ELR (cell line): ENCODE results near the gene TMEM184A.
"Not testable (repeated sequence)": the region's sequence is repeated elsewhere in the genome, so short reads cannot be mapped to it uniquely, and the experiment has no call there.

Experiments used
- DNase-seq: peaks from one replicate; pipeline ENCODE4 v3.0.0-alpha.2; 2015; ENCODE audit warnings: low read depth

TMEM184A gene

DNA sequence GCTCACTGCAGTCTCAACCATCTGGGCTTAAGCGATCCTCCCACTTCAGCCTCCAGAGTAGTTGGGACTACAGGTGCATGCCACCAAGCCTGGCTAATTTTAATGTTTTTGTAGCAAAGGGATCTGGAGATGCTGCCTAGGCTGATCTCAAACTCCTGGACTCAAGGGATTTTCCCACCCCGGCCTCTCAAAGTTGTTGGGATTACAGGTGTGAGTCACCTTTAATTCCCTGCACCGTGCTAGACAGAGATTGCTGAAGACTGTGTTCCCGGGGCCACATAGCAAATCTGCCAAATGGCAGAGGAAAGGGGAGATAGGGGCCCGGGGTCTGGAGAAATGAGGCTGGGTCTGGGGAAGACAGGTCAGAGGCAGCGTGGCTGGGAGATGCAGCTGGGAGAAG lies 34.5 kb upstream of the TMEM184A start:
- DNase-seq: no peak

DNA sequence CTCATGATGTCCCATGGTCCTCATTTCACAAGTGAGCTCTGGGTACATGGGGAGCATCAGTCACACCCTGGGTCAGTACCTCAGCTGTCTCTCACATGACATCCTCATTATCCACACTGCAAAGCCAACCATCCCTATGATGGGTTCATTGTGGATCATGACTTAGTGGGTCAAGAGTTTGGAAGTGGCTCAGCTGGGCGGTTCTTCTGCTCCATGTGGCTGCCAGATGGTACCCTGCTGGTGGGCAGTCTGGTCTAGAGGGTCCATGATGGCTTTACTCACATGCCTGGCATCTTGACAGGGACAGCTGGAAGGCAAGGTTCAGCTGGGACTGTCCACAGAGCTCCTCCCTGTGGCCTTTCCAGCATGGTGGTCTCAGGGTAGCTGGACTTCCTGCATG lies 33.0 kb upstream of the TMEM184A start:
- DNase-seq: no peak

DNA sequence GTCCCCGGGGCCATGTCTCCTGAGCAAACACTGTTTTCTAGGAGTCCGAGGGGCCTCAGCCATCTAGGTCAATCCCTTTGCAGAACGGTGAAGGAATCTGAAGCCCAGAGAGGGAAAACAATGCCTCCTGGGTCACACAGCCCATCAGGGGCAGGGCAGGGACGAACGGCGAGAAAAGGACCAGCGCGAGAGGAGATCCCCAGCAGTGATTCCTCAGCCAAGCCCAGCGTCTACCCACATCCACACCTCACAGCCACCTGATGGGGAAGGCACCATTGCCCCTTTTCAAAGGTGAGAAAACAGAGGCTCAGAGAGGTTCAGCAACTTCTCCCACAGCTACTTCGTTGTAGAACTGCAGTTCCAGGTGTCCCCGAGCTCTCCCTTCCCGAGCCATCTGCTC lies 31.7 kb upstream of the TMEM184A start:
- DNase-seq: no peak

DNA sequence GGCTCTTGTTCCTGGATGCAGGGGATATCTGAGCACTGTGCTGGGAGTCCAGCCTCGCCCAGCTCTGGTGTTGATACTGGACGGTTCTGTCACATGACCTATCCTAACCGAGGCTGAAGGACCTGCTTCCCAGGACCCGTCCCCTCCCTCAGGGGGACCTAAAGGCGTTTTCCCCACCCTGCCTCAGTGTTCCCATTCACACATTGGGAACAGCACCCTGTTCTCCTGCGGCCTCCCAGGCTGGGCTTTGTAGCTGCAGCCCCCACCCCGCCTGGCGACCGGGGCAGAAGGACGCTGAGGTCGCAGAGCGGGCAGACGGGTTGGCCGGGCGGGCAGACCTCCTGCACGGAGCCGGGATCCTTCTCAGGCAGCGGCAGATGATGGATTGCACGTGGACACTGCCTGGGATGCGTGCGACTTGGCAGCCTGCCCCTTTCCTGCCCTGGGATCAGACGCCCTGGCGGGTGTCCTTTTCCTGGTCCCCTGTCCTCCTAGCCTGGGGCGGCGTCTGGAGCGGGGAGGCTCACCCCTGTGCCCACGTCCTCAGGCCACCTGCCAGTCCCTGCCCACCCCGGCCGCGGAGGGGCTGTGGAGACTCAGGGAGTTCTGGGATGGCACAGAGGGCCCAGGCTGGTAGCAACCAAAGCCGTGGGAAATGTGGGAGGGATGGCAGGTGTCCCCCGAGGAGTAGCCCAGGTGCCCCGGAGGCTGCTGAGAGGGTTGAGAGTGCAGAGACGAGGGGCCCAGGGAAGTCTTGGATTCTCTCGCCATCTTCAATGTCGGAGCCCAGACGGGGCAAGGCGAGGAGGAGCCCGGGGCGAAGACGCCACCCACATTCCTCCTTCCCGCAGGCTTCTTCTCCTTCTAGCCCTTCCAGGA lies 31.1 kb upstream of the TMEM184A start:
- no peak for DNase-seq

DNA sequence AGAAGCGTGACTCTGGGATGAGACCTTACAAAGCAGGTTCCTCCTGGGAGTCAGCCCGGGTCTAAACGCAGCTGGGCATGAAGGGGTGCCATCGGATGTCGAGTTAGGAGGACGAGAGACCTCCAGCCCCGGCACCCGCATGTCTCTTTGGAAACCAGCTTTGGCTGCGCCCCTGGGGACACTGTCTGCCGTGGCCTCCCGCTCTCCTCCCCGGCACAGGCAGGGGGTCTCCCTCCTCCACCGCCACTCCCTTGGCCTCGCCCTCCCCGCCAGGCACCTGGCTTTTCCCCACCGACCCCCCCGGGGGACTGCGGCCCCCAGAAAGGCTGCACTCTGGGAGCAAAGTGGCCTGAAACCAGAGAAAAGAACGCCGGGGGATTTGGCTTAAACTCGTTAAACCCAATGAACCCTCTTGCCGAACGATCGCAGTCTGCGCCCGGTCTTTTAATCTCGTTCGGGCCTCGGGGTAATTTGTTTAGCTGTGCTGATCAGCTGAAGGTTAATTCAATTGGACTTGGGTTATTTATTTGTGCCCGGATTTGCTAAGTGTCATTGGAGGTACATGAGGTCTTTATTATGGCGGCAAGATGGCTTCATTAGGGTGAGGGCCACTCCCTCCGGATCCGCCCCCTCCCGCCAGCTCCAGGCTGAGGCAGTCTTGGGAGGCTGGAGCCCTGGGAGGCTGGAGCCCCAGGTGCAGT lies 30.3 kb upstream of the TMEM184A start:
- no peak for DNase-seq

DNA sequence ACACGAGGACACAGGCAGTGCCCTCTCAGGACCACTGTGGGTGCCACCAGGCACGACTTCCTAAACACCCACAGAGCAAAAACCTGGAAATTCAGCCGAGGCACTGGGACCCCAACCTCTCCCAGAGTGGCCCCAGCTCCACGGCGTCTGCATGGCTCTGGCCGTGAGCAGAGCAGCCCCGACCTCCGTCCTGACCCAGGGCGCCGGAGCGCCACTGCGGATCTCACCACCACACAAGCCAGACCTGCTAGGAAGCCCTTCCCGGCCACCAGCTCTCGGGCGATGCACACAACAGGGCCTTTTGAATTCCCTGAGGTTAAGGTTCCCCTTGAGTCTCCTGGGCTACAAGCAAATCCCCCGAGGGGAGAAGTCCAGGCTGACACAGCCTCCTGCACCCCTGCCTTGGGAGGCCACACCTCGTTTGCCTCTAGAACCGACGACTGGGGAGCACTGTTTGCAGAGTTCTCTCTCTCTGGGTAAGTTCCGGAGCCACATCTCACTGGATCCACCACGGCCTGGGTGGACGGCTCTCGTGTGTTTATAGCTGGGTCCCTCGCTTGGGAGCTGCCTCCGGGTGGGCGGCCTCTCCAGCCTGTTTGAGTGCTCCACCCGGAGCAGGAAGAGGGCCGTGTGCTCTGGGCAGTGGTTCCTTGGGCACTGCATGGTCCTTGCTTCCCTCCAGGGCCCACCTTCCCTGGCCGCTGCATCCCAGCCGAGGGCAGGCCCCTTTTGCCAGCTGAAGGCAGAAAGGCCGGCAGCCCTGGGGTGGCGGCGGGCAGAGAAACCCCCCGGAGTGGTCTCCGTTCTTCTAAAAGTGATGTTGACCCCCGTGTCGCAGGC lies 29.4 kb upstream of the TMEM184A start:
- no peak for DNase-seq

DNA sequence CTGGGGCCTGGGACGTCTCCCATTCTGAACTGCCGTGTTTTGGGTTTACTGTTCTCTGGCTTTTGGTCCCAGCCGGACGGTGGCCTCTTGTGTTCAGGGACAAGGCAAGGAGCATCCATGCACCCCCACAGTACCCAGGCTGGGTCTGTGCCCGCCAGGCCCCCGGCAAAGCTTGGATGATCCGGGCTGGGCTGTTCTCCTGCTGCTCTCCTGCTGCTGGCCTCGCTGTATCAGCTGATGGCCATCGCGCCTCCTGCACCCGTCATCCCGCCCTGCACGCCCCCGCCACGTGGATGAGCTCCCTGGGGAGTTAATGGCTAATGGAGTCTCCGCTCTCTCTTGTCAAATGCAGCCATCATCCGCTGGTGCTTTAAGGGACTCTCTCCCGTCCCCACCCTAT lies 28.7 kb upstream of the TMEM184A start:
- no peak for DNase-seq

DNA sequence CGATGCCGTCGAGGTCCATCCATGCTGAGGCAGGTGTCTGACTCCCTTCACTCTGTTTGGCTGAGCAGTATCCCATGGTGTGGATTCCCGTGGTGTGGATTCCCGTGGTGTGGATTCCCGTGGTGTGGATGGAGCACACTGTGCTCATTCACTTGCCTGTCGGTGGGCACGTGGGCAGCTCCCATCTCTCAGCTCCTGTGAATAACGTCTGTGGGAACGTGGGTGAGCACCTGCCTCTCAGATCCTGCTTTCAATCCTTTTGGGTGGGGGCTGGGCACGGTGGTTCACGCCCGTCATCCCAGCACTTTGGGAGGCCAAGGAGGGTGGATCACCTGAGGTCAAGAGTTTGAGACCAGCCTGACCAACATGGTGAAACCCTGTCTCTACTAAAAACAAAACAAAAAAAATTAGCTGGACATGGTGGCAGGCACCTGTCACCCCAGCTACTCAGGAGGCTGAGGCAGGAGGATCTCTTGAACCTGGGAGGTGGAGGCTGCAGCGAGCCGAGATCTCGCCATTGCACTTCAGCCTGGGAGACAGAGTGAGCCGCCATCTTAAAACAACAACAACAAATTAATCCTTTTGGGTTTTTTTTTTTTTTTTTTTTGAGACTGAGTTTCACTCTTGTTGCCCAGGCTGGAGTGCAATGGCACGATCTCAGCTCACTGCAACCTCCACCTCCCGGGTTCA lies 27.4 kb upstream of the TMEM184A start:
- DNase-seq: not testable (repeated sequence)

DNA sequence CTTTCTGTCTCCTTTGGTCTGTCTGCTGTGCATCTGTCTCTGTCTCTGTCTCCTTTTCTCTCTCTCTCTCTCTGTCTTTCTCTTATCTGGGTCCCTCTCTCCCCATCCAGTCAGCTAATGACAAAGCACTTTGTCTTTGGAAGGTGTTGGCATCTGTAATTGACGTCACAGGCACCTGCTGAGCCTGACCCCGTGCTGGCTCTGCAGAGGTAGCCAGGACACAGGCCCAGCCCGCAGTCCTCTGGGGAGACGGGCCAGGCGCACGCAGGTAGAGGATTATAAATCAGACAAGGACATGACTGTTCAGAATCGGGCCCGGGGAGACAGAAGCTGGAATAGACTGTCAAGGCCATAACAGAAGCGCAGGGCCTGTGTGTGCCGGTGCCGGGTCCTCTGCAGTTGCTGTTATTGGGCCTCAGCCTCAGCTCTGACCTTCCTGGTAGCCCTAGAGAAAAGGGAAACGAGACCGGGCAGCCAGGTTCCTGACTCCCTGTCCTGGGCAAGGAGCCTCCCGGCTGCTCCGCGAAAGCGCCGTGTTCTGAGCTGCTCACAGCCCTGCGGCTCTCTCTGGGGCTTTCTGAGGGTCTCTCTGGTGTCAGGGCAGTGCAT lies 24.5 kb upstream of the TMEM184A start:
- no peak for DNase-seq

DNA sequence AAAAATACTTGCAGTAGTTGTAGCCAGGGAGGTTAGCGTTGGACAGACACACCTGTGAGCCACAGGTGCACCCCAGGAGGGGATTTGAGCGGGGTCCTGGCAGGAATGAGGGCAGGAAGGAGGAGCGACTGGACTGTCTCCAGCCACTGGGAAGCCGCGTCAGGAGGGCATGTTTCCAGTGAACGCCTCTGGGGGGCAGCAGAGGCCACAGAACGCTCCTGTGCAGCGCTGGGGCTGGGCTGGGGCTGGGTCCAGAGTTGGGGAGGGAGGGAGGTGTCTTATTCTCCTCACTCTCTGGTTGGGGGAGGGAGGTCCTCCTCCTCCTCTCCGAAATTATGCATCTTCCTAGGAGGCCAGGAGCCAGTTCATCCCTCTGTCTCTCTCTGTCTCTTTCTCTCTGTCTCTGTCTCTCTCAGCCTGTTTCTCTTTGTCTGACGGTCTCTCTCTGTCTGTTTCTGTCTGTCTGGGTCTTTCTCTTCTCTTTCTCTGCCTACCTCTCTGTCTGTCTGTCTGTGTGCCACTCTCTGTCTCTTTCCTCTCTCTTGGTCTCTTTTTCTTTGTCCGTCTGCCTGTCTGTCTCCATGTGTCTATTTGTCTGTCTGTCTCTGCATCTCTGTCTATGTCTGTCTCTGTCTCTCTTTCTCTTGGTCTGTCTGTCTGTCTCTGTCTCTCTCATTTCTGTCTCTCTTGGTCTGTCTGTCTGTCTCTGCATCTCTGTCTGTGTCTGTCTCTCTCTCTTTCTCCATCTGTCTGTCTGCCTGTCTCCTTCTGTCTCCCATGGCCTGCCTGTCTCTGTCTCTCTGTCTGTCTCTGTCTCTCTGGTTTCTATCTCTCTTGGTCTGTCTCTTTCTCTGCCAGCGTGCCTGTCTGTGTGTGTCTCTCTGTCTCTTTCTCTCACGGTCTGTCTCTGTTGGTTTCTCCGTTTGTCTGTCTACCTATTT lies 23.7 kb upstream of the TMEM184A start:
- DNase-seq: peak; percentile 68

DNA sequence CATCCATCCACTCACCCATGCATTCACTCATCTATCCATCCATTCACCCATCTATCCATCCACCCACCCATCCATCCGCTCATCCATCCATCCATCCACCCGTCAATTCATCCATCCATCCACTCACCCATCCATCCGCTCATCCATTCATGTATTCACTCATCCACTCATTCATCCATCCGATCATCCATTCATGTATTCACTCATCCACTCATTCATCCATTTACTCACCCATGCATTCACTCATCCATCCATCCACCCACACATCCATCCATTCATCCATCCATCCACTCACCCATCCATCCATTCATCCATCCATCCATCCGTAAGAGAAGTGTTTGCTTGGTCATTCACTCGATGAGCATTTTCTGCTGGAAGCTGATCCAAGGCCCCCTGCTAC lies 22.5 kb upstream of the TMEM184A start:
- DNase-seq: no peak

DNA sequence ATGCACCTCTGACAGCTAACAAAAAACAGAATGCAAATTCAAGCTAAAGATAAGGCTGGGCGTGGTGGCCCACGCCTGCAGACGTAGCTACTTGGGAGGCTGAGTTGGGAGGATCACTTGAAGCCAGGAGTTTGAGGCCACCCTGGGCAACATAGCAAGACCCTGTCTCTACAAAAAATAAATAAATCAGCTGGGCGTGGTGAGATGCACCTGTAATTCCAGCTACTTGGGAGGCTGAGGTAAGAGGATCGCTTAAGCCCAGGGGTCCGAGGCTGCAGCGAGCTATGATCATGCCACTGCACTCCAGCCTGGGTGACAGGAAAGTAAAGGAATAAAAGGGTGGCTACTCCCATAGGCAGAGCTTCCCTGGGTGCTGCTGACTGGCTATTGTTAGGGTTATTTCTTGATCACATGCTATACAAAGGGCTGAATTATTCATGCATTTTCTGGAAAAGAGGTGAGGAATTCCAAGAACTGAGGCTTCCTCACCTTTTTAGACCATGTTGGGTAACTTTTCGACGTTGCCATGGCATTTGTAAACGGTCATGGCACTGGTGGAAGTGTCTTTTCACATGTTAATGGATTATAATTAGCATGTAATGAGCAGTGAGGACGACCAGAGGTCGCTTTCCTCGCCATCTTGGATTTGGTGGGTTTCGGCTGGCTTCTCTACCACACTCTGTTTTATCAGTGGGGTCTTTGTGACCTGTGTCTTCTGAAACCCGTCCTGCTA lies 20.7 kb upstream of the TMEM184A start:
- DNase-seq: no peak

DNA sequence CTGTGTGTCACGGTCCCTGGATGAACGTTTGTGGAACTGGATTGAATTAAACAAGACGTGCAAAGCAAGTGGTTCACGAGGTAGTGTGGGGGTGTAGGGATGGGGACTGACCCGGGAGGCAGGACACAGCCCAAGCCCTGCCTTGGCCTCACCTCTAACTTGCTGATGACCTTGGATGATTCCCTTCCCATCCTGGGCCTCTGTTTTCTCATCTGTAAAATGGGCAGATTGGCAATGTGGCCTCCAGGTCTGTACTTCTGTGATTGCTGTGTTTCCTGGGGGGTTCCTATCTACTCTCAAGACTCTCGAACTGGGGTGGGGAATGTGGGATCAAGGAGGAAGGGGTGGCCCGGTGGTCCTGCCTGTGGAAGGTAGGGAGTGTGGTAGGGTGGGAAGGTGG lies 19.8 kb upstream of the TMEM184A start:
- DNase-seq: no peak

DNA sequence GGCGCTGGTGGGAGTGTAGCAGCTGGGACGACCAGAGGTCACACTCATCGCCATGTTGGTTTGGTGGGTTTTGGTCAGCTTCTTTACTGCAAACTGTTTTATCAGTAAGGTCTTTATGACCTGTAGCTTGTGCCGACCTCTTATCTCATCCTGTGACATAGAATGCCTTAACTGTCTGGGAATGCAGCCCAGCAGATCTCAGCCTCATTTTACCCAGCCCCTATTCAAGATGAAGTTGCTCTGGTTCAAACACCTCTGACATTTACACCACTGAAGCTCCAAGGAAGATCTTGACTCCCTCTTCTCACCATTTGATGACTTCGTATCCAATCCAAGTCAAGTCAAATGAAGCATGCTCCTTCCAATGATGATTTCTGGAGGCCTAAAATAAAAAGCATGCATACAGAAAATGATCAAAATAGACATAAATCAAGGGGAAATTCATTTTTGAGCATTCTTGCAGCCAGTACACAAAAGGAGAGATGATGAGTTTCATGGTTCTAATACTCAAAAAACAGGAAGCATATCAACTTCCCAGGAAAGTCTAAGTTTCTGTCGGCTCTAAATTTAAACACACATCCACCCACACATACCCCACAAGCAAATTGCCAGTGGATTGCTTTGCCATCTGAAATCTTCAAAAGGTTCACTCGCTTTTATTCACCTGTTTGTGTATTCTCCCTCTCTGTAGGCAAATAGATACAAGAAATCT lies 16.3 kb upstream of the TMEM184A start:
- no peak for DNase-seq

DNA sequence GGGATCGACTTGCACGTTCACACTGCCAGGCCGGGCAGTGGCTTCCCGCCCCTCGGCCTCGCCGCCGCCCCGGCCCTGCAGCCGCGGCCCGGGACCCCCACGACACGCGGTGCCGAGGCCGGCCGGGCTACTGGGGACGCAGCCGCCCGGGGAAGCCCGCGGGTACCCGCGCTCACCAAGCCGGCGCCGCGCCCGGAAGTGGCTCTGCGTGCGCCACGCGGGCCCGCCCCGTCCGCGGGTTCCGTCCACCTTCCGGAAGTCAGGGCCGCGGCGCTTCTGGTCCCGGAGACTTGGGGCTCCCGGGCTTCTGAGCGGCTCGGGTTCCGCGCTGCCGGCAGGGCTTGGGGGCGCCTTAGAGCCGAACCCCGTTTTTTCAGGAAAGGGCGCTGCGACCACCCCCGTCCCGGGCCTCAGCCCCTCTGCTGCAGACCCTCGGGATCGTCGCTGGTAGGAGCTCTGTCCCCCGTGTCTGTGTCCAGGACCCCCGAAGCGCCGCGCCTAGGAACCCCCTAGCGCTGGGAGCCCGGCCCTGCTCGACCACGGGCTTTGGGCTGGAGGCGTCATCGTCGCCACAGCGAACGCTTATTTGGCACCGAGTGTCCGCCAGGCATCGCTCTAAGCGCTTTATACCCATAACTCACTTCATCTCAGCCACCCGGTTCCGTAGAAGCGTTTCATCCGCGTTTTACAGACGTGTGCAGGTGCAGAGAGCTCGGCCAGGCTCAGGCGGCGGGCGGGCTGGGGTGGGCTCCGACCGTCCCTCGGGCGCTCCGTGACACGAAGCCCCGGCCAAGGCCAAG lies 14.0 kb upstream of the TMEM184A start, which contains the start of gene PSMG3:
PSMG3 (minus strand) TSS at position 200 of the 800 bp plus-strand sequence. CDS start 693 bp downstream, outside the sequence.
- peak; percentile 97 for DNase-seq

DNA sequence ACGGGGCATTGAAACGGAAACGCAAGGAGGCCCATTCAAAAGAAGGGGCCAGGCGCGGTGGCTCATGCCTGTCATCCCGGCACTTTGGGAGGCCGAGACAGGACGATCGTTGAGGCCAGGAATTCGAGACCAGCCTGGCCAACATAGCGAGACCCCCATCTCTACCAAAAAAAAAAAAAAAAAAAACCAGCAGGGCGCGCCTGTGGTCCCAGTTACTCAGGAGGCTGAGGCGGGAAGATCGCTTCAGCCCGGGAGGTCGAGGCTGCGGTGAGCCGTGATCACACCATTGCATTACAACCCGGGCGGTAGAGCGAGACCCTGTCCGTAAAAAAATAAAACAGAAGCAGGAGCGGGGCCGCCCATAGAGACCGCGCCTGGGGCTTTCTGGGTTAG lies 13.4 kb upstream of the TMEM184A start:
- DNase-seq: peak; percentile 27

DNA sequence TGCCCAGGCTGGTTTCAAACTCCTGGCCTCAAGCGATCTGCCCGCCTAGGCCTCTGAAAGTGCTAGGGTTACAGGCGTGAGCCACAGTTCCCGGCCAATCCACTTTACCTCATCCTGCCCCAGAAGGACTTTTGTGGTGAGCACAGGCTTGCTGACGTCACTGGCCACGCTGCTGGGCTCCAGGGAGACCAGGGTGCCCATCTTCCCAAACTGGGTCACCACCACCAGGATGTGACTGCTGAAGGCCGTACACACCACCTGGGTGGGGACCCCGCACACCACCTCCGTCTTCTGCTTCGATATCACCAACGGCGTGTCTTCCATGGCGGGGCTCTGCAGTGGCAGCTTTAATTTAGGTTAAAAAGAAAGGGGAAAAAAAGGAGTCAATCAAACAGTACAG lies 13.0 kb upstream of the TMEM184A start:
- peak; percentile 74 for DNase-seq

DNA sequence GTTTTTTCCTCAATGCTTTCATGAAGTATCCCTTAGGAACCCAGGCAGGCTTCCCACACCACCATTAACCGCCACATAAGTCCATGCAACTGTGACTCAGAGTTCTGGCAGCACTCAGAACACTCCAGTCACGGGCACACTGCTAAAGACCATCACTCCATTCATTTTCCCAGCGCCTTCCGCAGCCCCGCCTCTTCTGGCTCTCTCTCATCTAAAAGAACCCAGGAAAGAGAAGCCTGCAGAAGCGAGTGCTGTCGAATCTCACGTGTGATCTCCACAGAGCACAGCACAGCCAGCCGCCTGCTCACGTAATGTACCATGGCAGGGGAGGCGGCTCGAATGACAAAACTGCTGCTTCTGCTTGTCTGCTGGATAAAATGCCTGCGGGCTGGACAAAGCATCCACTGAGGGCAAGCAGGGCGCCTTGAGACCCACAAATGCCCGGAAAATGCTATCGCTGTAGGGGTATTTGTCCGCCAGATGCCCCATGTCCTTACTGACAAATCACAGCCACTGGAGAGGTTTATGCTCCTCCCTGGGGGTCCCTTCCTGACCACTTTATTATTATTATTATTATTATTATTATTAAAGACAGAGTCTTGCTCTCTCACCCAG lies 12.0 kb upstream of the TMEM184A start:
- DNase-seq: peak; percentile 49
